HCT116 (cell line): Measurements from ENCODE around the gene ESR1. TPM values are rescaled to one million over a fixed set of nuclear protein-coding genes. Genes with fewer than 3 reads are reported as not detected.

Experiments used
- ATAC-seq: fragments of 200-7000 bp; cut with Tn5 transposase; 2 replicates; pipeline ENCODE4 v1.9.1; 2020; ENCODE audit warnings: mild to moderate bottlenecking, moderate library complexity
- BruUV-seq: library from RNA; stranded (reverse); fragments of 400-500 nt; replicated peaks from 2 replicates; lab custom pipeline; 2021; lab: Mats Ljungman, UMichigan
- CTCF ChIA-PET: fragments of 300-600 bp; sonication (Branson Sonifier 250); formaldehyde crosslinking; loops from one replicate; lab custom pipeline; 2021; ENCODE audit warnings: antibody characterized with exemption; lab: Charles Lee
- POLR2A ChIA-PET: fragments of 300-600, 350-600 bp; sonication (Branson Sonifier 250); formaldehyde crosslinking; loops from one replicate; lab custom pipeline; 2021; ENCODE audit warnings: antibody characterized with exemption; lab: Charles Lee
- RAD21 ChIA-PET, 2 experiments: fragments of 300-600 bp; sonication (Branson Sonifier 250); formaldehyde crosslinking; loops; one replicate each; lab custom pipeline; 2023; ENCODE audit warnings: low total read pairs in 2 of 2; ENCODE audit not compliant: uncharacterized antibody in 2 of 2, unreplicated experiment in 2 of 2, low non-redundant PET in 1 of 2; lab: Charles Lee
- DNase-seq: peaks from one replicate; pipeline ENCODE4 v3.0.0-alpha.2; 2010; ENCODE audit warnings: low read depth, low spot score
- H2AFZ ChIP-seq: fragments of 200-600 bp; shearing (Covaris generic), sonication (generic); 2 replicates; pipeline ENCODE4 v1.6.1; 2017; ENCODE audit warnings: low read depth, mixed run types, mixed read lengths, antibody characterized with exemption, low read length; ENCODE audit not compliant: poor library complexity, severe bottlenecking
- H3K27ac ChIP-seq: 2 replicates; pipeline ENCODE4 v1.5.1; 2012; ENCODE audit warnings: low read depth, low read length
- H3K27me3 ChIP-seq: fragments of 200-600 bp; sonication (generic); 2 replicates; pipeline ENCODE4 v1.6.1; 2016; ENCODE audit warnings: mixed run types, low read length, mixed read lengths; ENCODE audit not compliant: insufficient read depth
- H3K36me3 ChIP-seq, 2 experiments: fragments of 200-500 bp in 1 of 2; fragments of 200-600 bp in 1 of 2; sonication (Bioruptor generic) in 1 of 2; sonication (generic) in 1 of 2; 2 replicates each; pipeline versions ENCODE4 v1.5.1 to v1.6.1; 2014 to 2016; ENCODE audit warnings: low read length in 2 of 2, inconsistent platforms in 1 of 2, mixed read lengths in 1 of 2, mixed run types in 1 of 2; ENCODE audit not compliant: insufficient read depth in 2 of 2, control insufficient read depth in 1 of 2
- H3K4me1 ChIP-seq, 2 experiments: fragments of 200-600 bp in 1 of 2; sonication (generic) in 1 of 2; 2 replicates each; pipeline versions ENCODE4 v1.5.1 to v1.6.1; 2012 to 2017; ENCODE audit warnings: low read length in 2 of 2, inconsistent platforms in 1 of 2, mild to moderate bottlenecking in 1 of 2, mixed read lengths in 1 of 2, mixed run types in 1 of 2, moderate library complexity in 1 of 2; ENCODE audit not compliant: insufficient read depth in 2 of 2, control insufficient read depth in 1 of 2
- H3K4me2 ChIP-seq: fragments of 200-600 bp; sonication (generic); 2 replicates; pipeline ENCODE4 v1.6.1; 2017; ENCODE audit warnings: mixed run types, low read length, mixed read lengths
- H3K4me3 ChIP-seq, 2 experiments: fragments of 200-600 bp in 1 of 2; sonication (generic) in 1 of 2; replicated peaks in 1 of 2; 2 replicates each; pipeline ENCODE4 v1.5.1; 2011 to 2016; ENCODE audit warnings: low read length in 2 of 2, control low read depth in 1 of 2, low read depth in 1 of 2, mild to moderate bottlenecking in 1 of 2, mixed read lengths in 1 of 2, mixed run types in 1 of 2
- H3K79me2 ChIP-seq: fragments of 200-600 bp; sonication (generic); 2 replicates; pipeline ENCODE4 v1.6.1; 2017; ENCODE audit warnings: mild to moderate bottlenecking, mixed run types, low read length, moderate library complexity, mixed read lengths; ENCODE audit not compliant: insufficient read depth
- H3K9ac ChIP-seq: fragments of 200-600 bp; sonication (generic); 2 replicates; pipeline ENCODE4 v1.6.1; 2016; ENCODE audit warnings: low read length, mixed read lengths
- H3K9me2 ChIP-seq: fragments of 200-600 bp; sonication (generic), shearing (Covaris generic); 2 replicates; pipeline ENCODE4 v1.6.1; 2017; ENCODE audit warnings: mixed run types, mild to moderate bottlenecking, moderate library complexity; ENCODE audit not compliant: insufficient read depth
- H3K9me3 ChIP-seq, 2 experiments: fragments of 200-500 bp in 1 of 2; fragments of 200-600 bp in 1 of 2; sonication (Bioruptor generic) in 1 of 2; sonication (generic) in 1 of 2; 2 replicates each; pipeline ENCODE4 v1.6.1; 2014 to 2017; ENCODE audit warnings: low read length in 2 of 2, mixed read lengths in 2 of 2, inconsistent platforms in 1 of 2, low read depth in 1 of 2, mild to moderate bottlenecking in 1 of 2, mixed run types in 1 of 2, moderate library complexity in 1 of 2; ENCODE audit not compliant: control insufficient read depth in 1 of 2, insufficient read depth in 1 of 2
- H4K20me1 ChIP-seq: fragments of 200-600 bp; sonication (generic), shearing (Covaris generic); 2 replicates; pipeline ENCODE4 v1.6.1; 2017; ENCODE audit warnings: mixed run types, mild to moderate bottlenecking, moderate library complexity; ENCODE audit not compliant: insufficient read depth
- ATF3 ChIP-seq: IDR thresholded peaks from 2 replicates; pipeline ENCODE4 v1.6.1; 2012
- CBX3 ChIP-seq: IDR thresholded peaks from 2 replicates; pipeline ENCODE4 v1.6.1; 2012; ENCODE audit warnings: low read depth
- CEBPB ChIP-seq: IDR thresholded peaks from 2 replicates; pipeline ENCODE4 v1.6.1; 2012; ENCODE audit warnings: low read depth
- EGR1 ChIP-seq: IDR thresholded peaks from 2 replicates; pipeline ENCODE4 v1.6.1; 2012; ENCODE audit warnings: low read depth
- ELF1 ChIP-seq: IDR thresholded peaks from 2 replicates; pipeline ENCODE4 v1.6.1; 2012; ENCODE audit warnings: low read depth, borderline replicate concordance
- EZH2 ChIP-seq: fragments of 200-600 bp; sonication (generic); IDR thresholded peaks from 2 replicates; pipeline ENCODE4 v1.6.1; 2017; ENCODE audit warnings: antibody characterized with exemption, mixed run types
- EZH2phosphoT487 ChIP-seq: fragments of 200-600 bp; IDR thresholded peaks from 2 replicates; pipeline ENCODE4 v1.6.1; 2018; ENCODE audit warnings: antibody characterized with exemption, borderline replicate concordance
- FOSL1 ChIP-seq: IDR thresholded peaks from 2 replicates; pipeline ENCODE4 v1.6.1; 2012; ENCODE audit warnings: low read depth
- MAX ChIP-seq: IDR thresholded peaks from 2 replicates; pipeline ENCODE4 v1.6.1; 2012
- POLR2A ChIP-seq: IDR thresholded peaks from 2 replicates; pipeline ENCODE4 v1.7.0; 2011; ENCODE audit warnings: borderline replicate concordance; ENCODE audit not compliant: insufficient read depth, insufficient read length; ENCODE audit errors: extremely low read depth
- REST ChIP-seq: IDR thresholded peaks from 2 replicates; pipeline ENCODE4 v1.6.1; 2012; ENCODE audit warnings: low read depth
- SIN3A ChIP-seq: IDR thresholded peaks from 2 replicates; pipeline ENCODE4 v1.6.1; 2012; ENCODE audit warnings: low read depth
- SP1 ChIP-seq: IDR thresholded peaks from 2 replicates; pipeline ENCODE4 v1.6.1; 2012; ENCODE audit warnings: low read depth
- SRF ChIP-seq: IDR thresholded peaks from 2 replicates; pipeline ENCODE4 v1.6.1; 2012; ENCODE audit warnings: low read depth
- ZFX ChIP-seq: fragments of 450-650 bp; IDR thresholded peaks from 2 replicates; pipeline ENCODE4 v1.6.1; 2017
- ZNF274 ChIP-seq: fragments of 200-500 bp; sonication (Bioruptor generic); IDR thresholded peaks from 2 replicates; pipeline ENCODE4 v1.6.1; 2014; ENCODE audit warnings: mild to moderate bottlenecking, low read depth, low read length, inconsistent platforms
- intact Hi-C: fragments of 100-400 bp; cut with micrococcal nuclease; formaldehyde crosslinking; loops from 2 replicates; pipeline ENCODE4 v1.10.0; 2022
- total RNA-seq: library from RNA; stranded (reverse); gene quantifications from one replicate; pipeline ENCODE4 v1.2.1, GENCODE V29; 2021; ENCODE audit not compliant: unreplicated experiment

ESR1 gene
- total RNA-seq, 1 experiment from 2014 or later, result 0.17 TPM

- H3K27me3 ChIP-seq, result no peaks in the 10 kb centered on the region
- no peak for DNase-seq
- H3K9me3 ChIP-seq, result no peaks in the 10 kb centered on the region
- no peak overlapping the region for H3K4me2 ChIP-seq
- H4K20me1 ChIP-seq, result no peaks in the 10 kb centered on the region
- BruUV-seq, result no TSS peak
- no peak overlapping the region for H3K9ac ChIP-seq
- H3K4me1 ChIP-seq, result no peaks in the 10 kb centered on the region
- ChIA-PET CTCF (no interaction called here), RAD21 (no interaction called here), POLR2A (no interaction called here)
- intact Hi-C loops, result no loop called here
- TF ChIP-seq CEBPB (no peak), SP1 (no peak), SRF (no peak), POLR2A (no peak), ZFX (no peak), CBX3 (no peak), EZH2 (no peak), ATF3 (no peak), SIN3A (no peak), ELF1 (no peak), ZNF274 (no peak), REST (no peak), FOSL1 (no peak), EZH2phosphoT487 (no peak), EGR1 (no peak), MAX (no peak)
- no peaks in the 10 kb centered on the region for H3K79me2 ChIP-seq
- H3K9me2 ChIP-seq, result no peaks in the 10 kb centered on the region
- H3K36me3 ChIP-seq, result no peaks in the 10 kb centered on the region
- no peak for ATAC-seq
- no peak overlapping the region for H2AFZ ChIP-seq
- H3K4me3 ChIP-seq, result no peak overlapping the region
- no peak overlapping the region for H3K27ac ChIP-seq
Observed at GRCh38 chr6:152146385-152146784, 338.9 kb downstream of the ESR1 start.
